RKO (cell line): ENCODE measurements around the gene MAD2L1BP.

Experiments
- DNase-seq: peaks from one replicate; pipeline ENCODE4 v3.0.0-alpha.2; 2016; ENCODE audit warnings: low spot score

Gene MAD2L1BP

GRCh38 chr6:43667245-43668150 is 31.9 kb downstream of the MAD2L1BP start:
- peak; percentile 51 for DNase-seq

- no peak for DNase-seq
Observed at GRCh38 chr6:43668151-43669028, 32.8 kb downstream of the MAD2L1BP start.

- DNase-seq: peak; percentile 58
Observed at GRCh38 chr6:43669050-43669921, 33.6 kb downstream of the MAD2L1BP start.

- DNase-seq: no peak
Observed at GRCh38 chr6:43669922-43670622, 34.4 kb downstream of the MAD2L1BP start.

- no peak for DNase-seq
Observed at GRCh38 chr6:43670623-43670986, 35.0 kb downstream of the MAD2L1BP start.

- DNase-seq: no peak
Observed at GRCh38 chr6:43671011-43671800, 35.6 kb downstream of the MAD2L1BP start.

- DNase-seq: no peak
Observed at GRCh38 chr6:43671801-43672690, 36.4 kb downstream of the MAD2L1BP start.

- no peak for DNase-seq
Observed at GRCh38 chr6:43673444-43674084, 37.9 kb downstream of the MAD2L1BP start.

- DNase-seq: no peak
Observed at GRCh38 chr6:43674291-43674690, 38.7 kb downstream of the MAD2L1BP start.

GRCh38 chr6:43674921-43675320 is 39.3 kb downstream of the MAD2L1BP start:
- no peak for DNase-seq

GRCh38 chr6:43676962-43677606 is 41.4 kb downstream of the MAD2L1BP start:
- DNase-seq: no peak

- DNase-seq: no peak
Observed at GRCh38 chr6:43677759-43678158, 42.1 kb downstream of the MAD2L1BP start.

GRCh38 chr6:43678341-43678740 is 42.7 kb downstream of the MAD2L1BP start:
- DNase-seq: no peak

GRCh38 chr6:43679057-43679456 is 43.4 kb downstream of the MAD2L1BP start:
- DNase-seq: no peak

GRCh38 chr6:43680308-43681200 is 44.9 kb downstream of the MAD2L1BP start:
- no peak for DNase-seq

GRCh38 chr6:43681303-43681702 is 45.7 kb downstream of the MAD2L1BP start:
- DNase-seq: no peak

- DNase-seq: no peak
Observed at GRCh38 chr6:43682724-43683429, 47.2 kb downstream of the MAD2L1BP start.
